CD4-positive, alpha-beta T cell treated with Interferon alpha-2 for 1 hour (primary cell): Measurements from ENCODE around the gene CAMK2B.

ENCODE experiments used
- DNase-seq, 2 donors: peaks; one replicate each; pipeline ENCODE4 v3.0.0-alpha.2; 2020 to 2022

CAMK2B gene

GRCh38 chr7:44272456-44272855, 52.9 kb downstream of the CAMK2B start:
- no peak for DNase-seq

DNA sequence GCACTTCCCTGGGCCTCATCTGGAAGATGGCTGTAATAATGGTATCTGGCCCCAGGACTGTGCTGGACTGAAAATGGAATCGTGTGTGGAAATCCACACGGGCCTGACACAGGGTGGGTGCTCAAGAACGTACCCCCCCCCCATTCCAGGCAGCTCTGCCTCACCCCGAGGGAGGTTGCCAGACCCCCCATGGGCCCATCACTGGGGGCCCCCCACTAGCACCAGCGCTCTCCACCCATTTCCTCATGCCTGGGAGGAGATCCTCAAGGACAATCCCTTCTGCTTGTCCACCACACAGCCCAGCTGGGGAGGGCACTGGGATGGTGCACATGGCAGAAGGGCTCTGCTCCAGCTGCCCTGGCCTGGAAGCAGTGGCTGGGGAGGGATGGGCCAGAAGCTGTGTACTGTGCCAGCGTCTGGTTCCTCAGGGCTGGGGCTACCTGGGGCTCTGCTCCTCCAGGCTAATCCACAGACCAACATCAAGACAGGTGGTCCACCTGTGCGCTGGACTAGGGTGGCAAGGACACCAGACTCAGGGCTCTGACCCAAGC, 55.4 kb downstream of the CAMK2B start:
- DNase-seq, result no peak

DNA sequence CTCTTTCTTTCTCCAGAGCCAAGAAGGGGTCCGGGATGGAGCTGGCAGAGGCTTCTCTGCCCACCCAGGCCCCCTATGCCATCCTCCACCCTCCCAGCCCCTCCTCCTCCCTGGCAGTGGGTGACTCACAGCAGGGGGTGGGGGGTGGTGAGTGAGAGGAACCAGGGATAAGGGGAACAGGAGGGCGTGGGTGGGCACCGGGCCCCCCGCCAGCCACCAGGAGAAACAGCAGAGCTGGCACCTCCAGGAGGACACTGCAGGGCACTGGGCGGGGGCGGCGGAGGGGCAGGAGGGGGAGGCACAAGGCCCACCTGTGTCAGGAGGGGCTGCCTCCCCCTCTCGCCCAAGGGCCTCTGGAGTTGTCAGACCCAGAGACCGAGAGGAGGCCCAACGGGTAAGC, 56.0 kb downstream of the CAMK2B start:
- DNase-seq, result no peak

DNA sequence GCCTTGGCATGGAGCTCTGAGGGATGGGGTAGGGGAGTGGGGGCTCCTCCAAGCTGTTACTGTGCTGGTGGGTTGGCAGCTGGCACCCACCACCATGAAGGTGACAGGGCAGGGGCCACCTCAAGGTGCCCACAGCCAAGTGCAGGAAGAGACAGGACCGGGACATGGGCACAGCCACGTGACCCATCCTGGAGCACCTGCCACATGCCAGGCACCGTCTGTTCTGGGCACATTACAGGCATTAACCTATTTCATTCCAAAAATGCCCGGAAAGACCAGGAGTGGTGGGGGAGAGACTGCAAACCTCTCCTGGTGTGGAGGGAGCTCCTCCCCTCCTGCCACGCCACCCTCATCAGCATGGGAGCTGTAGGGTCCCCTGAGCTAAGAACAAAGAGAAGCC, 56.7 kb downstream of the CAMK2B start:
- DNase-seq, result no peak

- DNase-seq, result no peak
Measured at GRCh38 chr7:44267719-44268421, 57.5 kb downstream of the CAMK2B start.

GRCh38 chr7:44267178-44267577, 58.2 kb downstream of the CAMK2B start:
- DNase-seq, result no peak

DNA sequence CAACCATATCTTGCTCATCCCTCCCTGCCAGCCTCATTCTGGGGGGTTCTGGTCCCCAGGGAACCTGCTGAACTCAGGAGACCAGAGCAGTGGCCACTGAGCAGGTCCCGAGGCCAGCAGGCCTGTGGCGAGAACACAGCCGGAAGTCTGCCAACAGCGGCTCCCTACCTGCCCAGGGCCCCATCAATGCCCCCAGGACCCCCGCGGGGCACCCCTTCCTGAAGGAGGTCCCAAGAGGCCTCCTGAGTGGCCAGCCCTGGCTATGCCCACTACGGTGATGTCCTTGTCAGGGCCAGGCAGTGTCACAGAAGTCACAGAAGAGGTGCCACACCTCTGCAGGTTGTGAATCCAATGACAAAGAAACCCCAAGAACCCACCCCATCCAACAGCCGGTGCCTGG, 58.9 kb downstream of the CAMK2B start:
- DNase-seq, result no peak

DNA sequence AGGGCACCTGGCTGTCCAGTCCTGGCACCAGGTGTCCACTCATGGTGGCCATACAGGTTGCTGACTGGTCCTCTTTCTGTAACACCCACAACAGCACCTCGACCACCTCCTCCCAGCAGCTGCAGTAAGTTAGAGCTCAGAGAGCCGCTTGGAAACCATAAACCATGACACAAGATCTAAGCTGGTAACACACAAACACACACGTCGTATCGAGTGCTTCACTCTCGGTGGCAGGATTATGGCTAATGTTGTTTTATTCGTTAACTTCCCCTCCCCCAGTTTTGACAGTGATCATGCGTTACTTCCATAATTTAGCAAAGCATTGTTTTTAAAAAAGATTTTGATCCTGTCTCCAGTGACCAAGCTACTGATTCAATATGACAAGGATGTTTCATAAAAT, 59.7 kb downstream of the CAMK2B start:
- no peak for DNase-seq

GRCh38 chr7:44264221-44264931, 61.0 kb downstream of the CAMK2B start:
- DNase-seq, result no peak

DNA sequence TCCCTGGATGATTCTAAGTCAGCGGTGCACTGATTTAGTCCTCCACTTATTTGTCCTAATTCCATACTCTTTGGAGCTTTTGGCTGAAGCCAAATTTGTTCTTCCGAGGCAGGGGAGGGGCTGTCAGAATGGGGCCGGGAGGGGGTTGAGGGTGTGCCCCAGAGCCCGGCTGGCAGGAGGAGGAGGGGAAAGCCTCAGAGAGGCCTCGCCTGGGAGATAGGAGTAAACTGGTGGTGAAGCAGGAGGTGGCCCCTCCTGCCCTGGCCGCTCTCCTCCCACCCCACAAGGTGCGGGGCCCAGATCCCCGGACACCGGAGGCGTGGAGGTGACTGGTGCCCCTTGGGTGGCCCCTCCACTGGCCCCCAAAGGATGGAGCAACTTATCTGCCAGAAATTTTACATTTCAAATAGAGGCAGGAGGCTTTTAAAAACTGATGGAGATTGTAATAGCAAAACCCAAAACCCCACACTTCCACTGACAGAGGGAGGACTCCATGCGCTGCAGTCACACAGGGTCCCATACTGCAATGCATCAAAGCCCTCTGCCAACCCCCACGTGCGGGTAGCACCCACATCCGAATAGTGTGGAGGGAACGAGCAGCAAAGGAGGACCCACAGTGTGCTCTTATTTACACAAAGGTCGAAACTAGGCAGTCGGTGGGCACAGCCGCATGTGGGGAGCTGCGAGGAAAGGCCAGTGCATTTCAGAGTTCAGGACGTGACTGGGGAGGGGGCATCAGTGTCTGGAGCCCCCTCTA, 61.9 kb downstream of the CAMK2B start:
- no peak for DNase-seq

DNA sequence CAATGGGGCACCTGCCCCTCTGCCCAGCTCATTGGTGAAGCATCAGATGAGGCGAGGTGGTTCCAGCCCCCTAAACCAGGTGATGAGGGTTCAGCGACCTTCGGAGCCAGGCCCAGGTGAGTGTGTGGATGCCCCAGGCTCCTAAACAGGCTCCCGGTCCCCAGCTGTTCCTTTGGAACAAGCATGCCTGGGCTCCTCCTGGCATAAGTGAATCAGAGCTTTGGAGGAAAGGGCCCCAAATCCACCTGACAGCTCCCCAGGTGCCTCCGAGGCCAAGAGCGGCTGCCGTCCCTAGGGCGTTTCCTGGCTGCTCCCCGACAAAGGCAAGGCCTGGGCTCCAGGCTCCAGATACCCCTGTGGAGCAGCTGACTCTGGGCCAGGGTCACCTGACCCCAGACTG, 63.4 kb downstream of the CAMK2B start:
- DNase-seq, result no peak

- DNase-seq, result peak in 1 of 2 donors; percentile 6
Measured at GRCh38 chr7:44261240-44261639, 64.2 kb downstream of the CAMK2B start.

DNA sequence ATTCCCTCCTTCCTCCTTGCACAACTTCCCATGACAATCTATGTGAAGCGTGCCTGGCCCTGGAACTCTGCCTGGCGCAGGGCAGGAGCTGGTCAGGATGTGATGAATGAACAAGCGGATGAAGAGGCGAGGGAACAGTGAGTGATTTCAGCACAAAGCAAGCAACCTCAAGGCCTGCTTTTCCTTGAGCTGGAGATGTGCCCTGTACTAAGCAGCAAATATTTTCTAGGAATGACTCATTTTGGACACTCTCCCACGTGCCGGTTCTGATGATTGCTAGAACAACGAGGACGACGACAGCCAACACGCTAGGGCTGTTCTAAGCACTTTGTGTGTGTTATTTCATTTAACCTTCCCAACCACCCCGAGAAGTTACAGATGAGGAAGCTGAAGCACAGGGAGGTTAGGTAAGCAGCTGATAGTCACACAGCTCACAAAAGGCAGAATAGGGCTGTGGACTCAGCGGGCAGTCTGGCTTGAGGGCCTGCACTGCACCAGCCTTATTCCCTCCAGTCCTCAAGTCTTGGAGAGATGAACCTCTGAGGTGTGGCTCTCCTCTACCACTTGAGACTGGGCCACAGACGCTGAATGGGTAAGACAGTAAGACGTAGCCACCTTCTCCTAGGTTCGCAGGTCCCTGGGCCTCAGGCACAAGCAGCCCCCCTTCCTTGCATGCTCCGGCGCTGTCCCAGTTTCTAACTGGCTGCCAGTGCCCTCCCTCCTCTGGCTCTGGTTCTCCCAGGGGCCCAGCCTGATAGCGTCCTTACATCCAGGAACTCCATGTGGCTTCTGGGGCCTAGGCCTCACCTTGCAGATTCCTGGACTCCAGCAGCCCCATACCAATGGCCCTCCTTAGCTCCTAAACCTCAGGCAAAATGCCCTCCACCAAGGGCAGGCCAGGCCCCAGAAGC, 65.6 kb downstream of the CAMK2B start:
- no peak for DNase-seq

DNA sequence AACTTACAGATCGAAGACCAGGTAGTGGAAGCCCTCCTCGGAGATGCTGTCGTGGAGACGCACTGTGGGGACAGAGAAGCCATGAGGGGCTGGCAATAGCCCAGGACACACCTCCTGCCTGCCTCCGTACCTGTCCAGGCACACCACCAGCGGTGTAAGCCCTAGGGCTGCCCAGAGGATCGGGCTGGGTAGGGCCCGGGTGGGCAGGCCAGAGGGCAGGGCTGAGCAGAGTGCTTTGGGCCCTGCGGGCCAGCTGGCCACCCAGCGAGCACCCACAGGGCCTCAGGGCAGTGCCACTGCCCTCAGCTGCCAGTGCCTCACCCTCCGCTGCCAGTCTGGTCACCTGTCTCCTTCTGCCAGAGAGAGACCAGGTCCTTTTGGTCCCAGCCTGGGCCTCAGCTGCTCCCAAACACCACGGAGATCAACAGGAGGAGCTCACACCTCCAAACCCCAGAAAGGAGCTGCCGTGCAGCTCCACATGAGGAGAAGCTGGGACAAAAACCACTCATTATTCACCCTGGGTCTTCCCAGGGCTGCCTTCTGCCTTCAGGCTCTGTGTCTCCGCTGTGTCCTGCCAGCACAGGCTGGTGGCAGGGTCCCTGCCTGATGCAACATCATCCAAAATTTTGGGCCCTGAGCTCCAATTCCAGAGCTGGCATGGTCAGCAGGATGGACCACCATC, 66.4 kb downstream of the CAMK2B start:
- DNase-seq, result no peak

DNA sequence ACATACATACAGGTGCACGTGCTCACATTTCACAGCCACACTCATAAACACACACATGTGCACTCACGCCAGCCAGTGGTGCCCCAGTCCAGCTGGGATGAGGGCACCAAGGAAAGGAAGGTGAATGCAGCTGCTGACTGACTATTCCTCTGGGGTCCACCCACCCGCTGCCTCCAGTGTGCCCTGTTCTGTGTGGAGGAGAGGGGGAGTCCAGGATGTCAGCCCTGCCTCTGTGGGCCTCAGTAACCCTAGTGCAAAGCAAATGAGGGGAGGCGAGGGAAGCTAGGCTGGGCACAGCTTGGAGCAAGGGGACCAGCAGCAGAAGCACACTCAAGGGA, 67.0 kb downstream of the CAMK2B start:
- DNase-seq, result no peak

GRCh38 chr7:44257618-44258422, 67.6 kb downstream of the CAMK2B start:
- peak; percentile 71 to 72 for DNase-seq

GRCh38 chr7:44257213-44257612, 68.2 kb downstream of the CAMK2B start:
- no peak for DNase-seq

DNA sequence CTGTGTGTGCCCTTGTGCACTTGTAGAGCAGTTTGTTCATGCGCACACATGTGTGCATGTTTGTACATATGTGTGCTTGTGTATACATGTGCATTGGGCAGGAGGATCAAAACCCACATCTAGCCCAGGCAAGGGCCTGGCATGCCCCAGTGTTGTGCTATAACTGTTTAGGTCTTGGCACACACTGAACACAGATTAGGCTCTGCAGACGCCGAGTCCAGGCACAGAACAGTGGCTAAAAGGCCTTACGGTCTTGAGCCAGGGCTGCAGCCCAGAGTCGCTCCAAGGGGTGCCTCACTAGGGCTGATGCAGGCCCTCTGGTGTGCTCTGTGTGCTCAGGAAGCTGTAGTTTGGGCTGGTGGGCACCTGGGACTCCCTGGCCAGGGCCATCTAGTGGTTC, 68.9 kb downstream of the CAMK2B start:
- no peak for DNase-seq

DNA sequence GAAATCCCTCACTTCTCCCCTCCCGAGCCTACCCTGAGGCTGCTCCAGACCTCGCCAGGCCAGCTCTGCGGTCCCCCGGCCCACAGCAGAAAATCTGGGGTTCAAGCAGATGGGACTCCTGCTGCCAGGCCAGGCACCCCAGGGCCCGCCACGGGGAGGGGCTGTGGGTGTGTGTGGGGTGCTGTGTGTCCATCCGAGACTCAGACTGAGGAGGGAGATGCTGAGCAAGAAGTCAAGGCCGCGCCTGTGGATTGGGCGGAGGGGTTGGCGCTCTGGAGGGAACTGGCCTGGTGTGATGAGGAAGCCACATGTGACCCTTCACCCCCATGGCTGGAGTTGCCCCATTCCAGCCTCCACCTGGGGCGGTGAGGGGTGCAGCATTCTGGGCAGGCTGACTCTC, 73.5 kb downstream of the CAMK2B start:
- DNase-seq, result no peak

DNA sequence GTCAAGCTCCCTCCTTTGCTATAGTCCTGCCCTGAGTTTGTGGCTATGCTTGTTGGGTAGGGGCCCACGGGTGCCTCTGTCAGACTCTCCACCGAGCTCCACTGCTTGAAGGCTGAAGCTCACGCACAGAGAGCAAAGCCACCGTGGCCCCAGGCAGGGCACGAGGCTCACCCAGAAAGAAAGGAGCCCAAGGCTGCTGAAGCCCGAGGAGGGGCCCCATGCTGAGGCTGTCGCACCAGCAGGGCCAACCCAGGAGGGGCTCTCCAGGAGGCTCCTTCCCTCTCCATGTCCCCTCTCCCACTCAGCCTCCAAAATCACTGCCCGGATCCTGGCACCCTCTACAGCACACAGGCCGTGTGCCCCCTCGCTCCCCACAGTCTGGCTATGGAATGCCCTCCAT, 74.1 kb downstream of the CAMK2B start:
- DNase-seq, result no peak

- DNase-seq, result no peak
Measured at GRCh38 chr7:44249639-44250234, 75.7 kb downstream of the CAMK2B start.
